Measurements from ENCODE around the gene ARID3A. TPM values are rescaled to one million over a fixed set of nuclear protein-coding genes. Genes with fewer than 3 reads are reported as not detected.
A peak's percentile ranks its signal among the peaks of the same experiment; 100 is the strongest.

ARID3A gene
- total RNA-seq, 1 donor from 2014 or later: 6.7 TPM

DNA sequence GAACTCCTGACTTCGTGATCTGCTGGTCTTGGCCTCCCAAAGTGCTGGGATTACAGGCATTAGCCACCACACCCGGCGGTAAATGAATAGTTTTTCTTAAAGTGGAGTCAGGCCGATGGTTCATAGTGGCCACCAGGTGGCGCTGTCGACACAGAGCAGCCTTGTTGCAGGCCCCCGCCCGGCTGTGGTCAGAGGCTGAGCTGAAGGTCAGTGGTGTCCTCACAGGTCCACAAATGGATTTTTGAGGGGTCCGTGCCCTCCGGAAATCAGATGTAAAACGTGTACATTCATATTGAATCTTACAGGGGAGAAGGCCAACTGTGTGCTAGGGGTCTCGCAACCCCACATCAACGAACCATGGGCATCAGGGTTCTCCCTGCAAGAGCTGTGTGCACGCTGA lies 44.9 kb downstream of the ARID3A start:
- DNase-seq (ENCODE audit: missing footprints) (no peak), ATAC-seq (no peak)
- intact Hi-C loops (cut with DNase I): no loop called here

DNA sequence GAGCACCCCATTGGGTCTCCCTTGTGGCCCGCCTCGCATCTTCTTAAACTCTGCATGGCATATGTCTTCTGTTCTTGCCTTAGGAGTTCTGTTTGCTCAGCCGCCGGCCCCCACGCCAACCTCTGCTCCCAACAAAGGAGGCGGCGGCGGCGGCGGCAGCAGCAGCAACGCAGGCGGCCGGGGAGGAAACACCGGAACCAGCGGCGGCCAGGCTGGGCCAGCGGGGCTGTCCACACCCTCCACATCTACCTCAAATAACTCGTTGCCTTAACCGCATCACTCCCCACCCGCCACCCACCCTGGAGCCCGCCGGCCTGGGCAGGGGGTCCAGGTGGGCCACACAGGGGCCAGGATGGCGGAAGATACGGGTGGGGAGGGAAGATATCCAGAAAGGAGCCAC lies 46.0 kb downstream of the ARID3A start:
- ATAC-seq (no peak), DNase-seq (ENCODE audit: missing footprints) (no peak)
- intact Hi-C loops (cut with DNase I): no loop called here

DNA sequence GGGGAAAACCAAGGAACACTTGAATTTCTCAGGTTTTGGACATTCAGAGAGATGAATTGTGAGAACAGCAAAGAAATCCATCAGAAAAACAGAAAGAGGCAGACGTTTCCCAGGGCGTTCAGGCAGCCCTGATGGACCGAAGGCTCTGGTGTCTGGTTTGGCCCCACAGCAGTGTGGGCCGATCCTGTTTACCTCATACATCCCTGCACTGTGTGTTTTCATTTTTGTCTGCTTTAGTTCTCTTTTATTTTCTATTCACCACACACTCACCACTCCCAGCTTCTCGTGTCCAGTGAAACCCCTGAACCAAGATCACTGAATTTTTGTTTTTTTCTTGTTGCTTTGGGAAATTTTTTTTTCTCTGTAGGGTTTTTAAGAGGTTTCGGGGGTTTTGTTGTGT lies 46.4 kb downstream of the ARID3A start:
- intact Hi-C loops (cut with DNase I): no loop called here
- ATAC-seq: no peak
- DNase-seq (ENCODE audit: missing footprints): no peak

DNA sequence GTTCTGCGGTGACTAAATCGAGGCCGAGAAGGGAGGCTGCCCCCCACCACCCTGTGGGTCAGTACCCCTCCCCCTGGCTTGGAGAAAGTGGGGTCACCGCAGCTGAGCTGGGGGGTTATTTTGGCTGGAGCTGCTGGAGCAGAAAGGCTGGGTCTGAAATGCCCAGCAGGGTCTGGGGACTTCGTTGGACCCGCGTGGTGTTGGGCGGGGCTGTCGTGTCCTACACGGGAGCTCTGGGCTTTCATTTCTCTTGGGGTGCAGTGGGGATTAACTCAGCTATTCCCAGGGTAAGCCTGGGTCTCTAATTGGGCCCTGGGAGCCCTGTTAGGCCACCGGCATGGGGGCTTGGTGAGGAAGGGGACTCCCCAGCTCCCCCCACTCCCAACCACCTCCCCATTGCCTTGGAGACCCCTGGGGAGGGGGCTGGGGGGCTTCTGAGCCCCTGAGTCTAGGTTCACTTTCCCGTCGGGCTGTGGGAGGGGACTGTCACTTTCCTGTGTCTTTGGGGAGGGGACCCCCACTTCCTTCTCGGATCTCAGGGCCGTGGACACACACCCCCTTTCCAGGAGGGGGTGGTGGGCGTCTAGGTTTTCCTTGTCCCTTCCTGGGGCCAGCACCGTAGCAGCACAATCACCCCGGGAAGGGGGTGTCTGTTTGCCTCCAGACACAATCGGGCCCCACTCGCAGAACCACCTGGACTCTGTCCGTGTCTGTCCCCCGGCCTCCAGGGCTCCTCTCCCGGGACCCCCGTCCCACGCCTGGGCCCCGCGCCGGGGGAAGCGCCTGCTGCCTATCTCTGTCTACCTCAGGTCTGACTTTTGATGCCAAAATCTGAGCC lies 48.1 kb downstream of the ARID3A start:
- intact Hi-C loops (cut with DNase I): no loop called here
- ATAC-seq: no peak
- no peak for DNase-seq (ENCODE audit: missing footprints)

DNA sequence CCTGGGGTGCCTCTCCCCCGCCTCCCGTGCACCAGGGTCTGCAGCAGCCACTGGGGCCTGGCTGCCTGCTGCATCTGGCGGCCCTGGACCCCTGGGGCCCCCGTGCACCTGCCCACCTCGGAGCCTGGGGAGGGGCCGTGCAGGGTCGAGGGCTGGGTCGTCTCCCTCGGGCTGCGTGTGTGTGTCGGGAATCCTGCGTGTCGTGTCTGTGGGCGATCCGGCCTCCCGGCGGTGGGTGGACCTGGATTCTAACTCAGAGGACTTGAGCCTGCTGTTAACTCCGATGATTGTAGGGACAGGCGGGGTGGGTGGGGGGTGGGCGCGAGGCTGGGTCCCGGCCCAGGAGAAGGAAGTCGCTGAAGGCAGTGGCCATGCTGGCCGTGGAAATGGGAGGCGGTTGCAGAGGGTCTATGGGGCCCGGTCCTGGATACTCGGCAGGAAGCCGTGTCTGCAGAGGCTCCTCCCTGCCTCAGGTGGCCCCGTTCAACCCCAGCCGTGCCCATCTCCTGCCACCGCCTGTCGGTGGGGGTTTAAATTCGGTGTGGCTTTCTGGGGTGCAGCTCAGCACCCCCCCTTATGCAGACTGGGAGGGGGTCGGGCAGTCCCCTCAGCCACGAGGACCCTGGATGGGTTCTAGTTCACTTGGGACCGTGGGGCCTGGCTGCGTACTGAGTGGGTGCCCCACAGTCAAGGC lies 48.9 kb downstream of the ARID3A start:
- DNase-seq (ENCODE audit: missing footprints) (no peak), ATAC-seq (no peak)
- intact Hi-C loops (cut with DNase I): no loop called here

DNA sequence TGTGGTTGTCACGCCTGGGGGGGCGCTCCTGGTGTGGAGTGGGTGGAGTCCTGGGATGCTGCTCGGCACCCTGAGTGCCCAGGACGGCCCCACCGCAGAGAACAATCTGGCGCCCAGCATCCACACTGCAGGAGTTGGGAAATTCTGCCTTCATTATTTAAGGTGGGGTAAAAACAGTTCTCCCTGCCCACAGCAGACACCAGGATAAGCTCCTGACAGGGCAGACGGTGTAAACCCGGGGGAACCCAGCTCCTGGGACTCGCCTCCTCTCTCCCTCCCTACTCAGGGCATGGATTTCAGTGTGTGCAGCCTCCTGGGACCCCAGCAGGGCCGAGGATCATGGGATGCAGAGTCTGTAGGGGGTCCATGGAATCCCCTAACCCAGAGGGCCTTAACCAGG lies 50.6 kb downstream of the ARID3A start:
- no peak for DNase-seq (ENCODE audit: missing footprints)

DNA sequence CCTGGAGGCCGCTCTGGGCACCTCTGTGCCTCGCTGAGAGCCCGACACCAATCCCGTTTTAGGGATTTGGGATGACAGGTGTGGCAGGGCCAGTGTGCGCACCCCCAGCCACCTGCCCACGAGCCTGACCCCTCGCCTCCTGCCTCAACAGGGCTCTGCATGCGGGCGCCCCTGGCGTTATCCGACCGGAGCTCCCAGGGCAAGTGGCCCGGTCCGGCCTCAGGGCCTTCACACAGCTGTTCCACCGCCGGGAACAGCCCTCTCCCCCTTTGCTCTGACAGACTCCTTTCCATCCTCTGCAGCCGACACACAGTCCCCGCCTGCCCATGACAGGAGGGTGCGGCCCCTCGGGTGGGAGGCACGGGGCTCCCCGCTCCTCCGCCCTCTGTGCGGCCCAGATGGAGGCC lies 51.2 kb downstream of the ARID3A start:
- DNase-seq (ENCODE audit: missing footprints): no peak
- intact Hi-C loops (cut with DNase I): no loop called here
- ATAC-seq: no peak

More for the DNA sequence above, 50.6 kb downstream of the ARID3A start:
- no peak for ATAC-seq
- intact Hi-C loops (cut with DNase I): no loop called here

DNA sequence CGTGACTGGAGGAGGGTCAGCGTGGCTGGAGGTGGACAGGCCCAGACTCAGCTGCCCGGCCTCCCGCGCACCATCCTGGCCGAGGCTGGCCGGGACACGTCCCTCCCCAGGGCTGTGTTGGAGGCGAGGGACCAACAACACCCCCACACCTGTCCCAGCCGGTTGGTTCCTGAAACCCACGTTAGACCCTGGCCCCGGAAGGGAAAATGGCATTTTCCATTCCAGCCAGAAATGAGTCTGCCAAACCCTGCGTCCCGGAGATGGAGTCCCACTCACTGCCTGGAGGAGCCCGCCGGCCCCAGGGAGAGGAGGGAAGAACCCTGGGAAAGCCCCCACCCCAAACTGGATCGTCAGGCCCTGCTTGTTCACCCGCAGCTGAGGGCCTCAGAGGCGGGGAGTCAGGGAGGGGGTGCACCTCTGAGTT lies 53.5 kb downstream of the ARID3A start:
- ATAC-seq (no peak), DNase-seq (ENCODE audit: missing footprints) (no peak)
- intact Hi-C loops (cut with DNase I): no loop called here

DNA sequence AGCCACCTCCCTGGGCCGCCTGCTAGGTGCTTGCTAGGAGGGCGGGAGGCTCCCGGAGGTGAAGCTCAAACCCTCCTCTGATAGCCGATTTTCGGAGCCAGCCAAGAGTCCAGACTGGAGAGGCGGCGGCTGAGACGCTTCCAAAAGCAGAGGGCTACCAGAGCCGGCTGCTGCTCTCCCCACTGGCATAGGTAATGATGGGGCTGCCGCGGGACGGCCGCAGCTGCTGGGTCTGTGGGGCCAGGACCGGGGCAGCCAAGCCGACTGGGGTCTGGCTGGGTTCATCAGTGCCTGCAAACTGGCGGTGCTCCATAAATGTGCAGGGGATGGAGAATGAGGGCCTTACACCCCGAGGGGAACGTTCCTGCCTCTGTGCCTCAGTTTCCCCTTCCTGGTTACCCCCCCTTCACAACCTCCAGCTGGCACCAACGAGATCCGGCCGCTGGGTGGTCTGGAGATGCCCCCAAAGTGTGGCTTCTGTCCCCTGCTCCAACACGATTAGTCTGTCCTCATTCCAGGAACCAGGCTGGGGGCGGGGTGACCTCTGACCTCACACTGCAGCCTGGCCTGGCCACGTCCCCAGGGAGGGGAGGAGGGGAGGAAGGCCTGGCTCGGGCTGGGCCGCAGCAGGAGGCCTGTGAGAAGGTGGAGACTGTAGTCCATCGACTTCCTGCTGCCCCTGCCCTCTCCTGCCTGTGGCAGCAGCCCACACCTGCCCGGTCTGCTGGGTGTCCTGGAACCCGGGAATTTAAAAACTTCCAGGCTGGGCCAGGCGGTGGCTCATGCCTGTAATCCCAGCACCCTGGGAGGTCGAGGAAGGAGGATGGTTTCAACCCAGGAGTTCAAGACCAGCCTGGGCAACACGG lies 54.5 kb downstream of the ARID3A start:
- intact Hi-C loops (cut with DNase I): no loop called here

DNA sequence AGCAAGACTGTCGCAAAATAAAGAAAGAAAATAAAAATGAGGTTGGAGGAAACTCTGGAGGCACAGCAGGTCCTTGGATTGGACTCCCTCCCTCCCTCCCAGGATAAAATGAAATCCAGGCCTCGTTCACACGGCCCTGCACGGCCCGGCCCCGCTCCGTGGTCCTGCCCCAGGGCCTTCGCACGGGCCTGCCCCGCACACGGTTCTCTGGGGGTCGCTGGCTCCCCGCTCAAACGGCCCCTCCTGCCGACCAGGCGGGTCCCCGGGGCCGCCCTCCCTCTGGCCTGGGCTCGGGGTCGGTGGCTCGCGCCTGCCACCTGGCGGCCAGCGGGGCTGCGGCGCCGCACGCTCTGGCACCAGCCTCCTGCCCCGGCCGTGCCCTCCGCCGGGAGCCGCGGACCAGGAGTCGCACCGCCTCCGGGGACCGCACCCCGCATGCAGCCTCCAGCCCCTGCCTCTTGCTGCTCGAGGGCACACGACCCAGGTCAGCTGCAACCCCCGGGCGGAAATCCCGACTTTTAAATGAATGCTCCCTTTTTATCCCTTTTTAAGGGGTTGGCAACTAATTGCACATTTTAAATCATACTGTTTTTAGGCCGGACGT lies 56.8 kb downstream of the ARID3A start:
- DNase-seq (ENCODE audit: missing footprints) (peak; percentile 91), ATAC-seq (peak; percentile 82)
- intact Hi-C loops (cut with DNase I): loop anchor here (1.0 kb wide), 2 partner anchors 61 to 212 kb away; no protein-coding TSS in a partner anchor

More for the DNA sequence above, 54.5 kb downstream of the ARID3A start:
- DNase-seq (ENCODE audit: missing footprints) (no peak), ATAC-seq (no peak)

DNA sequence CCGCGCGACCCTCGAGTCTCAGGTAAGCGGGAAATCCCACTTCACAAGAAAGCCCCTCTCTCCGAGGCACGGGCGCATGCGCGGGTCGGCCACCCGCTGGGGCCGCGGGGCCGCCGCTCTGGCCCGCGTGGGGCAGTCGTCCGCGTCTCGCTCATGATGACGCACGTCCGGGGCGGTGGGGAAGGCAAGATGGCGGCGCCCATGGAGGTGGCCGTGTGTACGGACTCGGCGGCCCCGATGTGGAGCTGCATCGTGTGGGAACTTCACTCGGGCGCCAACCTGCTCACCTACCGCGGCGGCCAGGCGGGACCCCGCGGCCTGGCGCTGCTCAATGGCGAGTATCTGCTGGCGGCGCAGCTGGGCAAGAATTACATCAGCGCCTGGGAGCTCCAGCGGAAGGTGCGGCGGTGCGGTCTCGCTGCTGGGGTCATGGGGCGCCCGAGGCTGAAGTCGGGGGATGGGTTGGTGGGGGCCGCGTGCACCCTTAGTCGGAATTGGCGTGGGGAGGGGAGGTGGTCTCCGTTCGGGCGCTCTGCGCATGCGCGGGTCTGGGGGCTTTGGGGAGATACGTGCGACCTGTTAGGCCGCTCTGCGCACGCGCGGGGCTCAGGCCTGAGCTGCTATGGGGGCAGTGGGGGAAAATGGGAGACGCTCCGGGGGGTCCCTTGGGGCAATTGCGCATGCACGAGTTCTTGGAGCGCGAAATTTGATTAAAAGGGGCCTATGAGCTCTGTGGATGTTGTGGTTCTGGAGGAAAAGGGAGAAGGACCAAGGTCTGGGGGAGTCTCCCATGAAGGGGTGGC lies 58.5 kb downstream of the ARID3A start, which contains the start of gene WDR18:
Gene WDR18, plus strand, starts transcription at position 181 of the 803 bp plus-strand sequence. Its CDS starts 9 bp downstream, at position 190.
- intact Hi-C loops (cut with DNase I): loop anchor here (1.0 kb wide), 2 partner anchors 59 to 127 kb away; no protein-coding TSS in a partner anchor
- peak; percentile 95 for ATAC-seq
- DNase-seq (ENCODE audit: missing footprints): peak; percentile 97

DNA sequence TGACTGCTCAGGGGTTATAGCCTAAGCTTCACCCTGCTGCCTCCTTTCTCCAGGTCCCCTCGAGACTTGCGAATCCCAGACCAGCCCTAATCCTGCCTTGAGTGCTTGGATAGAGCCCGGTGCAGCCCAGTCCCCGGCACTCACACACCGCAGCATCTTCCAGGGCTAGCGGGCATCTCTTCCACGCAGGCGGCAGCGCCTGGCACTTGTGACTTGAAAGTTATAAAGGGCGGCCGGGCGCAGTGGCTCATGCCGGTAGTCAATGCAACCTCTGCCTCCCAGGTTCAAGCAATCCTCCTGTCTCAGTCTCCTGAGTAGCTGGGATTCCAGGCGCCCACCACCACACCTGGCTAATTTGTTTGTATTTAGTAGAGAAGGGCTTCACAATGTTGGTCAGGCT lies 60.2 kb downstream of the ARID3A start:
- ATAC-seq (no peak), DNase-seq (ENCODE audit: missing footprints) (no peak)
- intact Hi-C loops (cut with DNase I): no loop called here

DNA sequence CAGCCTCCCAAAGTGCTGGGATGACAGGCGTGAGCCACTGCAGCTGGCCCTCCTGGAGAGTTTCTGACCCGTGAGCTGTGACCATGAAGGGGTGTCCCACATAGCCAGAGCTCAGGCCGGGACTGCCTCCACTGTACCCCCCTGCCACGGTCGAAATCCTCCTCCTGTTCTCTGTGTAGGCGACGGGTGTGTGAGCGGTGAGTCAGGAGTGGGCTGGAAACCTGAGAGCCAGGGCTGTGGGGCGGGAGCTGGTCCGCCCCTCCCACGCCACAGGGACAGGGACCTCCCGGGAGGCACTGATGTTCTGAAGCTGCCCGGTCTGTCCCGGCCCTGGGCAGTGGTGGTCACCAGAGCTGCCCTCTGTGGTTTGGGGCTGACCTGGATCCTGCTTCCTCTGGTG lies 62.2 kb downstream of the ARID3A start:
- no peak for DNase-seq (ENCODE audit: missing footprints)
- intact Hi-C loops (cut with DNase I): no loop called here
- ATAC-seq: no peak

DNA sequence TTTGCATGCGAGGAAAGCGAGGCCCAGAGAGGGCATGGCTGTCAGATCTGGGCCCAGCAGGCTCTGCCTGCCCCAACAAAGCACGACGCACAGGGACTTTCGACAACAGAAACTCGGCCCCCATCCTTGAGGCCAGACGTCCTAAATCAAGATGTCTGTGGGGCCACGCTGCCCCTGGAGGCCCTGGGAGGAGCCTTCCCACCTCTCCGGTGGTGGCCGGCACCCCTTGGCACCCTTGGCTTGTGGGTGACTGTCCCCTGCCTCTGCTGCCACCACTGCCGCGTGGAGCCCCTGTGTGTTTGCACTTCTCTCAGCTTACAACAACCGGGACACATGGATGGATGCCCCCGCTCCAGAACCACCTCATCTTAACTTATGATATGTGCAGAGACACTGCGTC lies 62.7 kb downstream of the ARID3A start:
- DNase-seq (ENCODE audit: missing footprints): no peak
- ATAC-seq: no peak
- intact Hi-C loops (cut with DNase I): no loop called here

DNA sequence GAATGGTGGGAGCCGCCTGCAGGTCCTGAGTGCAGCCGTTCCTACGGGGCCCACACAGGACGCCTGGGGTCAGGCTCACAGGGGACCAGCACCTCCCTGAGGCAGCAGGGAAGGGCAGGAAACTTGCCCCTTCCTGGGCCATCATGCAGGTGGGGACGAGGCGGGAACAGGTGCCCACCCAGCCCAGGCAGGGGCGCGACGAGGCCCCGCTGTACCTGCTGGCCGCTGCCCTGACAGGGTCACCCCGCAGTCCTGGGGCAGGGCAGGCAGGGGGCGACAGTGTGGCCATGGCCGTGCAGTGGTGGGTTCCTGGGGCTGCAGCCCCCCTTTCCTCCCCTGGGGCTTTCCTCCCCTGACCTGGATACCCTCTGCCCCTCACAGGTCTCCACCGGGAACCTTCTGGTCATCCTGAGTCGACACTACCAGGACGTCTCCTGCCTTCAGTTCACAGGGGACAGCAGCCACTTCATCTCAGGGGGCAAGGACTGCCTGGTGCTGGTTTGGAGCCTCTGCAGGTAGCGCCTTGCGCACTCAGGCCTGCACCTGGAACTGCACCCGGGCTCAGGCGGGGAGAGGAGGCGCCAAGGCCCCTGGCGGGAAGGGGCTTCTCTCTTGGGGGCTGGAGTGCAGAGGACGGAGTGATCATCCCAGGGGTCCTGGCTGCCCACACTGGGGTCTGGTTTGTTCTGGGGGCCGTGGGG lies 63.7 kb downstream of the ARID3A start:
- no peak for ATAC-seq

DNA sequence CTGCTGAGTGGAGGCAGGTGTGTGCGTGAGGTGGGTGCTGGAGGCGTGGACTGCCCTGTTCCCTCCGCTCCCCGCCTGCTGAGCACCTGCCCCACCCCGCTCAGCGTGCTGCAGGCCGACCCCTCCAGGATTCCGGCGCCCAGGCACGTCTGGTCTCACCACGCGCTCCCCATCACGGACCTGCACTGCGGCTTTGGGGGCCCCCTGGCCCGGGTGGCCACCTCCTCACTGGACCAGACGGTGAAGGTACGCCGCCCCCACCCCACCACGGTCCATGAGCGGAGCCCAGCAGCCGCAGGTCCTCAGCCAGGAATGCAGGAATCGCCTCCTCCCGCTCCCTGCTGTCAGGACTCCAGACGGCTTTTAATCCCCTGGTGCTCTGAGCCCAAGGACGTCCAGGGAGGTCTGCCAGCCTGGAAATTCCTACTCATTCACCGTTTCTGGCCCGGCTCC lies 64.3 kb downstream of the ARID3A start:
- DNase-seq (ENCODE audit: missing footprints) (no peak), ATAC-seq (no peak)

More for the DNA sequence above, 63.7 kb downstream of the ARID3A start:
- no peak for DNase-seq (ENCODE audit: missing footprints)
- intact Hi-C loops (cut with DNase I): no loop called here

DNA sequence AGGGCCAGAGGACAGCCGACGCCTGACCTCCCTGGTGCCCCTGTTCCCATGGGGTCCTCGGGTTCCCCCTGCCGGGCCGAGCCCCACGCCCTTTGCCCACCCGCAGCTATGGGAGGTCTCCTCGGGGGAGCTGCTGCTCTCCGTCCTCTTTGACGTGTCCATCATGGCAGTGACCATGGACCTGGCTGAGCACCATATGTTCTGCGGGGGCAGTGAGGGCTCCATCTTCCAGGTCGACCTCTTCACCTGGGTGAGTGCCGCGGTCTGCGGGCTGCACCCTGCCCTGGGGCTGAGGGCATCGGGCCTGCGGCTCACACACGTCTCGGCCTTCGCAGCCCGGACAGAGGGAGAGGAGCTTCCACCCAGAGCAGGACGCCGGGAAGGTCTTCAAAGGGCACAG lies 64.9 kb downstream of the ARID3A start:
- intact Hi-C loops (cut with DNase I): no loop called here
- DNase-seq (ENCODE audit: missing footprints): no peak
- ATAC-seq: no peak

More for the DNA sequence above, 64.3 kb downstream of the ARID3A start:
- intact Hi-C loops (cut with DNase I): no loop called here
